ENCODE measurements around the gene TNS2.

TNS2 gene

DNA sequence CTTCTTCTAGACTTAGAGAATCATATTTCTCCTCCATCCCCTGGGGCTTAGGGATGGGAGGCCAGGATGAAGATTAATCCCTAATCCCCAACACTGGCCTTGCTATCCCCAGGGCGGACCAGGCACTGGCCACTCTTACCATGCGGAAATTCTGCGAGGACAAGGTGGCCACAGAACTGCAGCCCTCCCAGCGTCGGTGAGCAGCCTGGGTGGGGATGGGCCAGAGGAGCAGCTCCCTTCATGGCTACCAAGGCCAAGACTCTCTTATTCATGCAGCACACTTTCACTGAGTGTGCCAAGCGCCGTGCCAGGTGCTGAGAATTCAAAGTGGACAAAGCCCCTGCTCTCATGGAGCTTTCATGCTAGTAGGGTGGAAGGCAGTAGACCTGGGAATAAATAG is 7.0 kb downstream of the TNS2 start:
- DNase-seq, result no peak

DNA sequence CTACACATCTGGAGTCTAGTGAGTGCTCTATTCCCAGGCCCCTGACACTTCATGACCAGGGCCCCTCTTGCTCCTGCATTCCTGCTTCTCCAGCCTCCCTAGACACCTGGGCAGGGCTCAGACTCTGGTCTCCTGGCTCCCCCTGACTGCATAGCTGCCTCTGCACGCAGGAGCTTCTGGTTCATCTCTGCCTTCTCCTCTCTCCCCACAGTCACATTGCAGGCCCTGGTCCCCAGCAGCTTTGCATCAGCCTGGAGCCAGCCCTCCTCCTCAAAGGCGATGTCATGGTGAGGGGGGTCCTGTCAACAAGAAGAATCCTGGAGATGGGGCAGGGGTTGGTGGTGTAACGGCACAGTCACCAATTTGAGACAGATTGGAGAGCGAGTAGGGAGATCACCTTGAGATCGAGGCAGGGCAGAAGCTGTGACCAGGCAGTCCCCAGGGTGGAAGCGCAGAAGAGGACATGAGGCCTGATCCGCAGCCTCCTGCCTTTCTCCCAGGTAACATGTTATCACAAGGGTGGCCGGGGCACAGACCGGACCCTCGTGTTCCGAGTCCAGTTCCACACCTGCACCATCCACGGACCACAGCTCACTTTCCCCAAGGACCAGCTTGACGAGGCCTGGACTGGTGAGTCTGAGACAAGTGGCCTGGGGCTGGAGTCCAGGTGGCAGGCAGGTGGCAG is 8.1 kb downstream of the TNS2 start:
- DNase-seq, result no peak

DNA sequence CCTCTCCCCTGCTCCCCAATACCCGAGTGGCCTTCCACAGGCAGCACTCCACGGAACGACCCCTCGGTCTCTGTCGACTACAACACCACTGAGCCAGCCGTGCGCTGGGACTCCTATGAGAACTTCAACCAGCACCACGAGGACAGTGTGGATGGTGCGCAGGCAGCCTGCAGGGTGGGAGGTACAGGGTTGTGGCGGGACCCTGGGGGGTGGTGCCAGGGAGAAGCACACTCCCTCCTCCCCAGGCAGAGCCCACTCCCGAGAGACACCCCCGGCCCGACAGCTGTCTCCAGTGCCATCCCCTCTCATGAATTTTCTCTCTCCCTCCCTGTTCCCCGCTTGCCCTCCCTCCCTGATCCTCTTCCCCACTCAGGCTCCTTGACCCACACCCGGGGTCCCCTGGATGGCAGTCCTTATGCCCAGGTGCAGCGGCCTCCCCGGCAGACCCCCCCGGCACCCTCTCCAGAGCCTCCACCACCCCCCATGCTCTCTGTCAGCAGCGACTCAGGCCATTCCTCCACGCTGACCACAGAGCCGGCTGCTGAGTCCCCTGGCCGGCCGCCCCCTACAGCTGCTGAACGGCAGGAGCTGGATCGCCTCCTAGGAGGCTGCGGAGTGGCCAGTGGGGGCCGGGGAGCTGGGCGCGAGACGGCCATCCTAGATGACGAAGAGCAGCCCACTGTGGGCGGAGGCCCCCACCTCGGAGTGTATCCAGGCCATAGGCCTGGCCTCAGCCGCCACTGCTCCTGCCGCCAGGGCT is 9.0 kb downstream of the TNS2 start:
- DNase-seq, result no peak

DNA sequence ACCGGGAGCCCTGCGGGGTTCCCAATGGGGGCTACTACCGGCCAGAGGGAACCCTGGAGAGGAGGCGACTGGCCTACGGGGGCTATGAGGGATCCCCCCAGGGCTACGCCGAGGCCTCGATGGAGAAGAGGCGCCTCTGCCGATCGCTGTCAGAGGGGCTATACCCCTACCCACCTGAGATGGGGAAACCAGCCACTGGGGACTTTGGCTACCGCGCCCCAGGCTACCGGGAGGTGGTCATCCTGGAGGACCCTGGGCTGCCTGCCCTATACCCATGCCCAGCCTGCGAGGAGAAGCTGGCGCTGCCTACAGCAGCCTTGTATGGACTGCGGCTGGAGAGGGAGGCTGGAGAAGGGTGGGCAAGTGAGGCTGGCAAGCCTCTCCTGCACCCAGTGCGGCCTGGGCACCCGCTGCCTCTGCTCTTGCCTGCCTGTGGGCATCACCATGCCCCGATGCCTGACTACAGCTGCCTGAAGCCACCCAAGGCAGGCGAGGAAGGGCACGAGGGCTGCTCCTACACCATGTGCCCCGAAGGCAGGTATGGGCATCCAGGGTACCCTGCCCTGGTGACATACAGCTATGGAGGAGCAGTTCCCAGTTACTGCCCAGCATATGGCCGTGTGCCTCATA is 9.7 kb downstream of the TNS2 start:
- DNase-seq, result no peak

DNA sequence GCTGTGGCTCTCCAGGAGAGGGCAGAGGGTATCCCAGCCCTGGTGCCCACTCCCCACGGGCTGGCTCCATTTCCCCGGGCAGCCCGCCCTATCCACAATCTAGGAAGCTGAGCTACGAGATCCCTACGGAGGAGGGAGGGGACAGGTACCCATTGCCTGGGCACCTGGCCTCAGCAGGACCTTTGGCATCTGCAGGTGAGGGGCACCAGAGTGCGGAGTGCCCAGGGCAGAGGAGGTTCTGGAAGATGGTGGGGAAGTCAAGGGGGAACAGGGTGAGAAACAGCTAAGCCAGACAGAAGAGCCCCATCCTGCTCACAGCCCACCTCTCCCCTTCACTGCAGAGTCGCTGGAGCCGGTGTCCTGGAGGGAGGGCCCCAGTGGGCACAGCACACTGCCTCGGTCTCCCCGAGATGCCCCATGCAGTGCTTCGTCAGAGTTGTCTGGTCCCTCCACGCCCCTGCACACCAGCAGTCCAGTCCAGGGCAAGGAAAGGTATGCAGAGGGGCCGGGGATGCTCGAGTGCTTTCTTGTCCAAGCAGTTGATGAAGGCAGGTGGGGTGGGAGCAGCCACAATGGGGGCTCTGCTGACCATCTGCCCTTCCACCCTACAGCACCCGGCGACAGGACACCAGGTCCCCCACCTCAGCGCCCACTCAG is 10.3 kb downstream of the TNS2 start:
- no peak for DNase-seq

DNA sequence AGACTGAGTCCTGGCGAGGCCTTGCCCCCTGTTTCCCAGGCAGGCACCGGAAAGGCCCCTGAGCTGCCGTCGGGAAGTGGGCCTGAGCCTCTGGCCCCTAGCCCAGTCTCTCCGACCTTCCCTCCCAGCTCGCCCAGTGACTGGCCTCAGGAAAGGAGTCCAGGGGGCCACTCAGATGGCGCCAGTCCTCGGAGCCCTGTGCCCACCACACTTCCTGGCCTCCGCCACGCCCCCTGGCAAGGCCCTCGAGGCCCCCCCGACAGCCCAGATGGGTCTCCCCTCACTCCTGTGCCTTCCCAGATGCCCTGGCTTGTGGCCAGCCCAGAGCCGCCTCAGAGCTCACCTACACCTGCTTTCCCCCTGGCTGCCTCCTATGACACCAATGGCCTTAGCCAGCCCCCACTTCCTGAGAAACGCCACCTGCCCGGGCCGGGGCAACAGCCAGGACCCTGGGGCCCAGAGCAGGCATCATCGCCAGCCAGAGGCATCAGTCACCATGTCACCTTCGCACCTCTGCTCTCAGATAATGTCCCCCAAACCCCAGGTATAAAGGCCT is 10.9 kb downstream of the TNS2 start:
- no peak for DNase-seq

DNA sequence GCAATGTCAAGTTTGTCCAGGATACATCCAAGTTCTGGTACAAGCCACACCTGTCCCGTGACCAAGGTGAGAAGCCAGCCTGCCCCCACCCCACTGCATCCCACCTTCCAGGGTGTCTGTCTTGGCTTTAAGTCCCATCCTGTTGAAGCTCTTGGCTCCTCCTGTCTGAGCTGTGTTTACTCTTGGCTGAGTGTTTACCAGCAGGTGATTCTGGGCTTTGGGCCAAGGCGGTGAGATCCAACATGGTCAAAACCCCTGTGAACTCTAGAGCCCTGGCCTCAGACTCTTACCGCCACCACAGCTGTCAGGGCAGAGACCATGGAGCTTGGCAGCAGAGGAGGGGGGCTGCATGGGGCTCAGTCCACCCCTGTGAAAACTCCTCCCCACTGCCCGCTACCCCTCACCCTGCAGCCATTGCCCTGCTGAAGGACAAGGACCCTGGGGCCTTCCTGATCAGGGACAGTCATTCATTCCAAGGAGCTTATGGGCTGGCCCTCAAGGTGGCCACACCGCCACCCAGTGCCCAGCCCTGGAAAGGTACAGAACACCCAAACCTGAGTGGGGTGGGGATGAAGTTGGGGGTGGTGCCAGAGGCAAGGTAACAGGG is 11.6 kb downstream of the TNS2 start:
- DNase-seq, result no peak

DNA sequence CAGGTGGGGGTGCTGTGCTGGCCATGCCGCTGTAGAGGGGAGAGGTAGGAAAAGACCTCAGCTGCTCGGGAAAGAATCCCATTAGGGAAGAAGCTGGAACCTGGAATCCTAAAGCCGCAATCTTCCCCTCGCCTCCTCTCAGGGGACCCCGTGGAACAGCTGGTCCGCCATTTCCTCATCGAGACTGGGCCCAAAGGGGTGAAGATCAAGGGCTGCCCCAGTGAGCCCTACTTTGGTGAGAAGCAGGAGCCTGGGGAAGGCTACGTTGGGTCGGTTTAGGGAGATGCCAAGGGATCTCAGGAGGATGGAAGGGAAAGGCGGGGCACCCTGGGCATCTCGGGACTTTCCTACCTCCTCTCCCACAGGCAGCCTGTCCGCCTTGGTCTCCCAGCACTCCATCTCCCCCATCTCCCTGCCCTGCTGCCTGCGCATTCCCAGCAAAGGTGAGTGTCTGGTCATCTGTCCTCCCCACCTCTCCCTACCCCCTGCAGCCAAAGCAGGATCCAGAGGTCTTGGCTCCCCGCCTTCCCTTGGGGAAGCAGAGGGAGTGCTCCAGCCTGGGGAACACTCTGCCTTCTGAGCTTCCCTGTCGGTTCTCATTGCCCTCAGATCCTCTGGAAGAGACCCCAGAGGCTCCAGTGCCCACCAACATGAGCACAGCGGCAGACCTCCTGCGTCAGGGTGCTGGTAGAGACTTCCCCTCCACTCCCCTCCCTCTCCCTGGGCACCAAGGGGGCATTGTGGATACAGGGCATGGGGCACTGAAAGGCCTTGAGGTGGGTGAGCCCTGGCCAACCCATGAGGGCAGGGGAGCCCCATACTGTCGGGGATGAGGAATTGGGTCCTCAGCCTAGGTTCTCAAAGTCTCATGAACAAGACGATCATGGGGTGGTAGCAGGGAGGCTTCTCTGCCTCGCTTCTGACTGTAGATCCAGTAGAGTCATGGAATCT is 12.4 kb downstream of the TNS2 start:
- no peak for DNase-seq

DNA sequence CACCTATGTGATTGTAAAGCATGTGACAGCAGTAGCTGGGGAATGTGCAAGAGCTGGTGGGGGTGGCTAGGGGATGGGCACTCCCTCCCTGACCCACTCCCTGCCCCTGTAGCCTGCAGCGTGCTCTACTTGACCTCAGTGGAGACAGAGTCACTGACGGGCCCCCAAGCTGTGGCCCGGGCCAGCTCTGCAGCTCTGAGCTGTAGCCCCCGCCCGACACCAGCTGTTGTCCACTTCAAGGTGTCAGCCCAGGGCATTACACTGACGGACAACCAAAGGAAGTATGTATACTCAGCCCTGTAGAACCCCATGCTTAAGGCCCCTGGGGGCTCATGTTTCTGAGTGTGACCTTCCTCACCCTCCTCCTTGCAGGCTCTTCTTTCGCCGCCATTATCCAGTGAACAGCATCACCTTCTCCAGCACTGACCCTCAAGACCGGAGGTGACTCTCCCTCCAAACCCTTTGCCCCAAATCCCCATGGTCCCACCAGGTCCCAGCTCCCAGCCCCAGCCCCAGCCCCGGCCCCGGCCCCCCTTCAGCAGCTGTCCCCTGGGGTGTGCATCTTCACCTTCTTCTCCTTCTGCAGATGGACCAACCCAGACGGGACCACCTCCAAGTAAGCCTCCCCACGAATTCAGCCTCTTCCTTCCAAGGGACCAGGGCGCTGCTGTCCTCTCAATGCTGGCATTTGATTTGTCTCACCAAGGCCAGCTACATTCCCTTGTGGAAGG is 13.3 kb downstream of the TNS2 start:
- no peak for DNase-seq

DNA sequence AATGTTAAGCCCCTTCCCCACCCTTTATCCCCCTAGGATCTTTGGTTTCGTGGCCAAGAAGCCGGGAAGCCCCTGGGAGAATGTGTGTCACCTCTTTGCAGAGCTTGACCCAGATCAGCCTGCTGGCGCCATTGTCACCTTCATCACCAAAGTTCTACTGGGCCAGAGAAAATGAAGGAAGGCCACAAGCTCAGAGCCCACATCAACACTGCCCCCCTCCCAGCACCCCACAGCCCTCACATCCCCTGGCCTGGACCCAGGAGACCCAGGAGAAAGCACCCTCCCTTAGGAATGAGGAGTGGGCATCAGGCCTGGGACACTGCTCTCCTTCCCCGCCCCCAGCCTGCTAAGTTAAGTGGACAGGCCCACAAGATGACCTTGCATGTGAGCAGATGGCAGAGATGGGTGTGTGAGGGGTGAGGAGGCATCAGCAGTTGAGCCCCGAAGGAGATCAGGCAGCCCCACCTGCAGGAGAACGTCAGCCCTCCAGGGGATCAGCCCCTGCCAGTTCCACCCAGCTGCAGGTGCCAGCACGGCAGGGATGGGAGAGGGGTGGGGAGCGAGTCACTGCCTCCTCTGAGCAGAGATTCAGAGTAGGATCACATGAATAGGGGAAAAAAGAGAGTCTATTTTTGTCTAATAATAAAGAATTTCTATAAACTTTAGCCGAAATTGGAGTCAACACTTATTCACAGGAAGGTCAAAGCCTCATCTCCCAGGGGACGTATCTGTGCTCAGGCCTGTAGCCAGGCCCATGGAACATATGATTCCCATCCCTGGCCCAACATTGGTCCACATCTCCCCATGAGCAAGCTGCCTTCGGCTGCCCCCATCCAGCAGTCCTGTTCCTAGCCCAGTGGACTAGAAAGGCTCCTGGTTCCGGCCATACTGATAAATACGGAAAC is 14.1 kb downstream of the TNS2 start:
- DNase-seq, result no peak

DNA sequence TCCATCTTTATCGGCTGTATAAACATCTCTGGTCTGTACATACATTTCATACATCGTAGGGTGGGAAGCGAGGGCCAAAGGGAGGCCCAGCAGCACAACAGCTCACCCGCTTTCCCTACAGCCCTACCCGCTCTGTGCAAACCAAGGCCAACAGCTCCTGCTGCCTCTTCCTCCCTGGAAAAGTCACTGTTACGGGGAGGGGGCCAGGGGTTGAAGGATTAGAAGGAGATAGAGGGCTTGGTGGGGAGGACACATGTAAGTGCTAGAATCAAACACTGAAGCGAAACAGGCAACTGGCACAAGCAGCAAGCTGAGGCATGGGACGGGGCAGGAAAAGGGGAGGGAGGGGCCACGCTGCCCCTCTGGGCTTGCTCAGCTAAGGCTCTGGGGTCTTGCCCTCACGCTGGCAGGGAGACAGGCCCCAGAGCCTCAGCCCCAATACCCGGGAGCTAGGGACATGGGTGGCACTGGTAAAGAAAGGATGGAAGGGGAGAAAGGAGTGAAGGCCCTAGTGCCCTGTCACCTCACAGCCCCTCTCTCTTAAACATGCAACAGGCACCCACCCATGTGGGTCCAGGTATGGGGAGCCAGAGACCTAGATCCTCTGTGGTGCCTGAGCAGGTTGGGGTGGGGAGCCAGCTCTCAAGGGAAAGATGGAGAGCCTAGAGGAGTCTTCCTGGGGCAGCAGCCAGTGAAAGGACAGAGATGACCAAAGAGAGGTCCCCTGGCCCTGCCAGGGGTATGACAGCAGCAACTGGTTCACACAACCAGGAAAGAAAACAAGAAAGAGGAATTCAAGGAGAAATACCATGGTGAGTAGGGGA is 15.0 kb downstream of the TNS2 start:
- DNase-seq, result no peak

DNA sequence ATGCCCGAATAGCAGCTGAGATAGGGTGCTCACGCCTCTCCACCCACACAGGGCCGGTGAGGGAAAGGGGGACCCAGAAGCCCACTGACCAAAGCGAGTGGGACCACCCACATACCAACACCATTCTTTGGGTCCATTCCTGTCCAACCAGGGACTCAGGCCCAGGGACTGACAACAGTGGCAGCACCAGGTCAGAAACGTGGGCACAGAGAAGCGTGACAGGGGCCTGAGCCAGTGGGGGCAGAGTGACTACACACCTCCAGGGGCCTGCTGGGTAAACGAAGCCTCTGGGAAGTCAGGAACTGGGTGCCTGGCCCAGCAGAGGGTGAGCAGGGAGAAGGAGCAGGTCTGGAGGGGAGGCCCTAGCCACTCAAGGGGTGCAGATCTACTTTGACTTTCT is 15.6 kb downstream of the TNS2 start:
- DNase-seq, result peak in 1 of 2 experiments; percentile 20

DNA sequence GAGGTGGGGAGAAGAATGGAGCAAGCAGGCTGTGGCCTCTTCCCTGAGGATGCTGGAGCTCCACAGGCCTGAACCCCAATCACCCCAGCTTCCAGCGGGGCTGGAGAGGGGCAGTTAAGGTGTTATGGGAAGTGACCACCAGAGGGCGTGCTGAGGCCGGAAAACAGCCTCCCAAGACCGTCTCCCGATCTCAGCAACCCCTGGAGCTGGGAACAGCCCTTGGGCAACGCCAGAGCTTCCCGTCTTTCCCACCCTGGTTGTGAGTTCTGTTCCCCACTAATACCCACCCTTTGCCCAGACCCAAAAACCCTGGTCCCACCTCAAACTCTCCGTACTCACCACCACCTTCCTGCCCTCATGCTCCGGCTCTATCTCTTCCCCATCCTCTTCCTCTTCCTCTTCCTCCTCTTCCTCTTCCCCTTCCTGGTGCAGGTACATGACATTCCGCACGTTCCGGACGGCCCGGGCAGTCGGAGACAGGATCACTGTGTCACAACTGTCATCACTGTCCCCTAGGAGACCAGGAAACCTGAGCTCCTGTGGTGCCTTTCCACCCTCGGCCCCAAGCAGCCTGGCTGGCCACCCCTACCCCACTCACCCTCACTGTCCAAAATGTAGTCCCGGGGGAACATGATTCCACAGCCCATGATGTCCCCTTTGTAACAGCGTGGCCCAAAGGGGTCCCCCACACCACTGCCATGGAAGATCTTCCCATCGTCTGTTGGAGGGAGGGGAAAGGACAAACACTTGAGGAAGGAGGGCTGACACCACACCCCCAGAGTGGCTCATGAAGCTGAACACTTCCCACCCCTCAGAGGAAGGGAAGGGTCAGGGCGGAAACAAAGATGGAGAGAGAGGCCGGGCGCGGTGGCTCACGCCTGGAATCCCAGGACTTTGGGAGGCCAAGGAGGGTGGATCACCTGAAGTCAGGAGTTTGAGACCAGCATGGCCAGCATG is 16.4 kb downstream of the TNS2 start:
- DNase-seq, result peak; percentile 80 to 81

DNA sequence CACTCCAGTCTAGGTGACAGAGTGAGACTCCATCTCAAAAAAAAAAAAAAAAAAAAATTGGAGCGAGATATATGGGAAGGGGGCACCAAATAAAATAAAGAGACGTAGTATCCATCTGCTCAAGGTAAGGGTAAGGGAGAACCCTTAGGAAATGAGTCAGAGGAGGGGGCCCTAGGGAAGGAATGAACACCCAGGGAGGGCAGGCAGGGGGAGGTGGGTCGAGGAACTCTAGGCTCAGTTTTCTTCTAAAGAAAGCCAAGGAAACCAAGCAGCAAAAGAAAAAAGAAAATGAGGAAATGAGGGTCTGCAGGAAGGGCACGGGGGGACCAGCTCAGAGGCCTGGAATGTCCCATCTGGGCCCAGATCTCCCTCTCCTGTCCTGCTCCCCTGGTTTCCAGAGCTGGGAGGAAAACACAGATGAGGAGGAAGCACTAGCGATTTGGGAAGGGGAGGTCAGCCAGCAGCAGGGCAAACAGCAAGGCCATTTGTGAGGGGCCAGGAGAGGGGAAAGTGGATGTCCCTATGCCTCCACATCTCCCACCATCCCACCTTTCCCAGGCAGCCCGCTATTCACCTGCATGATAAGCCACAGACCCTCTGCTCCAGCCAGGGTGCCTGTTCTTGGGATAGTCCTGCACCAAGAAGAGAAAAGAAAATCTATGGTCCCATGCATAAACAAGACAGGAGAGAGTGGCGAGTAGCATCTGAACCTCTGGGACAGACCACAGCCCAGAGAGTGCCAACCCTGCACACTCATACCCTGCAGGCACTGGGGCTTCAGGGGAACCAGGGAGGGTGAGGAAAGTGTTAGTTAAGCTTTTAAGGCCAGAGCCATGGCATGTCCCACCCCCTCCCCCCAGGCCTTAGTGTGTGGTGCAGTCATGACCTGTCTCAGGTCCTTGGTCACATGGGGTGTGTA is 17.5 kb downstream of the TNS2 start:
- no peak for DNase-seq

DNA sequence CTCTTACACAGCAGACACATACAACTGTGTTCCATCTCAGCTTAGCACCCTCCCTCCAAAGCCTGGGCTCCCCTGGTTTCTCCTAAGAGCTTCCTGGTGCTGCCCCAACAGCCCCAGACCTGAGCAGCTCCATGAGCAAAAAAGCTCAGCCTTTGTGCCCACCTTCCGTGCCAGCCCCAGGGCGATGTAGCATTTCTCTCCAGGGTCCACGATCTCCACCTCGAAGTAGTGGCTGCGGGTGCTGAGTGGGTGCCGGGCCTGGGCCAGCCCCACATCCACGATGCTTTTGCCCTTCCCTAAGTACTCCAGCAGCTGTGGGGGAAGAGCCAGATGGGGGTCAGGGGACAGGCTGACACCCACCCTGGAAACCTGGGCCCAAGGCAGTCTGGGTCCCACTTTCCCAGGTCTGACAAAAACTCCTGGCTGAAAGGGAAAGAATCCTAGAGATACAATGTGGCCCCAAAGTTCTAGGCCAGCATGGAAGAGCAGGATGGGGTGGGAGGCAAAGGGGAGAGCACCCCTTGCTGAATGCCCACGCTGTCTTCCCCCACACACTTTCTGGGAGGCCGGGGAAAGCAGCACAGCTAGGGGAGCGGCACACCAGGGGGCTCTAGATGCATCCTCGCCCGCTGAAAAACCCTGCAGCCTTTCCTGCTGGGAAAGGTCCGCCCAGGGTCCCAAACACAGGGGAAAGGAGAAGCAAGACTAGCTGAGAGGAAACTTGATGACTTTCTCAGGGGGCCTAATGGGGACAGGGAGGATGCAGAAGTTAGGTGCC is 18.3 kb downstream of the TNS2 start:
- DNase-seq, result no peak

All from activated T-cell treated with anti-CD3 and anti-CD28 coated beads, Interleukin-2, amount 50 U/mL, for 48 hours (primary cell).